Stimulated activated naive B cell treated with anti-CD40 and anti-IgM and Interleukin-4, amounts not matched to agents 10 μg/mL and 1 μg/mL and 100 μg/mL, for 72 hours (primary cell): ENCODE data around the gene ALPK1.

ENCODE experiments used
- ATAC-seq, 2 donors: fragments of 150-1000 bp; cut with Tn5 transposase; replicated peaks; 2 replicates each; pipeline ENCODE4 v1.10.0; 2021; ENCODE audit warnings: moderate library complexity in 1 of 2
- DNase-seq: peaks from one replicate; pipeline ENCODE4 v3.0.0; 2021
- H3K27ac Mint-ChIP-seq: one replicate; pipeline ENCODE4 v1.8.0; 2022; ENCODE audit warnings: mild to moderate bottlenecking, mixed read lengths
- H3K27me3 Mint-ChIP-seq, 2 donors: one replicate each; pipeline ENCODE4 v1.8.0; 2022; ENCODE audit warnings: mixed read lengths in 2 of 2
- H3K36me3 Mint-ChIP-seq, 2 donors: one replicate each; pipeline ENCODE4 v1.8.0; 2022; ENCODE audit warnings: mixed read lengths in 2 of 2, mild to moderate bottlenecking in 1 of 2
- H3K4me1 Mint-ChIP-seq, 2 donors: one replicate each; pipeline ENCODE4 v1.8.0; 2022; ENCODE audit warnings: mixed read lengths in 2 of 2, mild to moderate bottlenecking in 1 of 2
- H3K4me3 Mint-ChIP-seq, 2 donors: one replicate each; pipeline ENCODE4 v1.8.0; 2022; ENCODE audit warnings: mild to moderate bottlenecking in 2 of 2, mixed read lengths in 2 of 2, moderate library complexity in 1 of 2
- H3K9me3 Mint-ChIP-seq, 2 donors: one replicate each; pipeline ENCODE4 v1.8.0; 2022; ENCODE audit warnings: mixed read lengths in 2 of 2, mild to moderate bottlenecking in 1 of 2

ALPK1 gene

GRCh38 chr4:112328734-112329130 lies 31.6 kb downstream of the ALPK1 start:
- DNase-seq (no peak), ATAC-seq (no peak)
- no peak overlapping the region for H3K27ac Mint-ChIP-seq
- H3K36me3 Mint-ChIP-seq = peaks cover 2 to 9% of the 10 kb centered on the region in 2 donors
- H3K4me1 Mint-ChIP-seq = peaks cover 0 to 3% of the 10 kb centered on the region in 2 donors
- no peak overlapping the region for H3K4me3 Mint-ChIP-seq
- no peaks in the 10 kb centered on the region for H3K9me3 Mint-ChIP-seq
- H3K27me3 Mint-ChIP-seq = no peaks in the 10 kb centered on the region

GRCh38 chr4:112329672-112330375 lies 32.7 kb downstream of the ALPK1 start:
- H3K4me3 Mint-ChIP-seq = no peak overlapping the region
- ATAC-seq = no peak
- DNase-seq = no peak
- H3K9me3 Mint-ChIP-seq = no peaks in the 10 kb centered on the region
- peaks cover 2 to 5% of the 10 kb centered on the region in 2 donors for H3K36me3 Mint-ChIP-seq
- H3K4me1 Mint-ChIP-seq = peaks cover 0 to 3% of the 10 kb centered on the region in 2 donors
- H3K27me3 Mint-ChIP-seq = no peaks in the 10 kb centered on the region
- no peak overlapping the region for H3K27ac Mint-ChIP-seq

GRCh38 chr4:112330921-112331320 lies 33.8 kb downstream of the ALPK1 start:
- ATAC-seq = no peak
- H3K27me3 Mint-ChIP-seq = no peaks in the 10 kb centered on the region
- no peak for DNase-seq
- H3K4me1 Mint-ChIP-seq = peaks cover 0 to 3% of the 10 kb centered on the region in 2 donors
- peaks cover under 1 to 2% of the 10 kb centered on the region in 2 donors for H3K36me3 Mint-ChIP-seq
- H3K4me3 Mint-ChIP-seq = no peak overlapping the region
- H3K9me3 Mint-ChIP-seq = no peaks in the 10 kb centered on the region
- no peak overlapping the region for H3K27ac Mint-ChIP-seq

- Mint-ChIP-seq H3K27me3 (no peaks in the 10 kb centered on the region), H3K4me1 (peaks cover 0 to 3% of the 10 kb centered on the region in 2 donors), H3K4me3 (no peak overlapping the region), H3K27ac (no peak overlapping the region), H3K9me3 (no peaks in the 10 kb centered on the region), H3K36me3 (peaks cover 0 to 2% of the 10 kb centered on the region in 2 donors)
- DNase-seq (no peak), ATAC-seq (no peak)
Measured at GRCh38 chr4:112332398-112332797, 35.2 kb downstream of the ALPK1 start.

GRCh38 chr4:112340023-112340422 lies 42.9 kb downstream of the ALPK1 start:
- ATAC-seq (no peak), DNase-seq (no peak)
- H3K4me1 Mint-ChIP-seq = no peaks in the 10 kb centered on the region
- H3K9me3 Mint-ChIP-seq = no peaks in the 10 kb centered on the region
- H3K27ac Mint-ChIP-seq = no peak overlapping the region
- no peaks in the 10 kb centered on the region for H3K36me3 Mint-ChIP-seq
- H3K27me3 Mint-ChIP-seq = no peaks in the 10 kb centered on the region
- H3K4me3 Mint-ChIP-seq = no peak overlapping the region

GRCh38 chr4:112341033-112341432 lies 43.9 kb downstream of the ALPK1 start:
- Mint-ChIP-seq H3K36me3 (no peaks in the 10 kb centered on the region), H3K4me3 (no peak overlapping the region), H3K4me1 (no peaks in the 10 kb centered on the region), H3K27ac (no peak overlapping the region), H3K27me3 (no peaks in the 10 kb centered on the region), H3K9me3 (no peaks in the 10 kb centered on the region)
- ATAC-seq (no peak), DNase-seq (no peak)

- no peak overlapping the region for H3K4me3 Mint-ChIP-seq
- H3K27ac Mint-ChIP-seq = no peak overlapping the region
- H3K9me3 Mint-ChIP-seq = no peaks in the 10 kb centered on the region
- no peak for DNase-seq
- H3K4me1 Mint-ChIP-seq = no peaks in the 10 kb centered on the region
- ATAC-seq = no peak
- no peaks in the 10 kb centered on the region for H3K36me3 Mint-ChIP-seq
- H3K27me3 Mint-ChIP-seq = no peaks in the 10 kb centered on the region
Measured at GRCh38 chr4:112343330-112344080, 46.3 kb downstream of the ALPK1 start.

GRCh38 chr4:112348488-112349158 lies 51.5 kb downstream of the ALPK1 start:
- no peaks in the 10 kb centered on the region for H3K4me1 Mint-ChIP-seq
- H3K4me3 Mint-ChIP-seq = no peak overlapping the region
- peaks cover 2 to 15% of the 10 kb centered on the region in 2 donors for H3K36me3 Mint-ChIP-seq
- no peak for ATAC-seq
- no peaks in the 10 kb centered on the region for H3K9me3 Mint-ChIP-seq
- no peak overlapping the region for H3K27ac Mint-ChIP-seq
- no peaks in the 10 kb centered on the region for H3K27me3 Mint-ChIP-seq
- no peak for DNase-seq

GRCh38 chr4:112352736-112353135 lies 55.6 kb downstream of the ALPK1 start:
- Mint-ChIP-seq H3K9me3 (no peaks in the 10 kb centered on the region), H3K27ac (no peak overlapping the region), H3K36me3 (peaks cover 12 to 33% of the 10 kb centered on the region in 2 donors), H3K27me3 (no peaks in the 10 kb centered on the region), H3K4me3 (no peak overlapping the region), H3K4me1 (no peaks in the 10 kb centered on the region)
- DNase-seq (no peak), ATAC-seq (no peak)

GRCh38 chr4:112355662-112356061 lies 58.5 kb downstream of the ALPK1 start:
- peaks cover 19 to 37% of the 10 kb centered on the region in 2 donors for H3K36me3 Mint-ChIP-seq
- ATAC-seq (no peak), DNase-seq (no peak)
- H3K27me3 Mint-ChIP-seq = no peaks in the 10 kb centered on the region
- no peak overlapping the region for H3K4me3 Mint-ChIP-seq
- peaks cover under 1 to 3% of the 10 kb centered on the region in 2 donors for H3K4me1 Mint-ChIP-seq
- no peak overlapping the region for H3K27ac Mint-ChIP-seq
- peaks cover 0 to 1% of the 10 kb centered on the region in 2 donors for H3K9me3 Mint-ChIP-seq

- H3K4me3 Mint-ChIP-seq = no peak overlapping the region
- no peak for ATAC-seq
- peaks cover 33 to 49% of the 10 kb centered on the region in 2 donors for H3K36me3 Mint-ChIP-seq
- H3K27me3 Mint-ChIP-seq = no peaks in the 10 kb centered on the region
- peaks cover 4 to 8% of the 10 kb centered on the region in 2 donors for H3K9me3 Mint-ChIP-seq
- peaks cover 14 to 20% of the 10 kb centered on the region in 2 donors for H3K4me1 Mint-ChIP-seq
- H3K27ac Mint-ChIP-seq = no peak overlapping the region
- DNase-seq = no peak
Measured at GRCh38 chr4:112357453-112357852, 60.3 kb downstream of the ALPK1 start.

- peaks cover 4 to 8% of the 10 kb centered on the region in 2 donors for H3K9me3 Mint-ChIP-seq
- DNase-seq = no peak
- H3K27me3 Mint-ChIP-seq = no peaks in the 10 kb centered on the region
- H3K4me3 Mint-ChIP-seq = no peak overlapping the region
- no peak overlapping the region for H3K27ac Mint-ChIP-seq
- ATAC-seq = no peak
- peaks cover 14 to 20% of the 10 kb centered on the region in 2 donors for H3K4me1 Mint-ChIP-seq
- H3K36me3 Mint-ChIP-seq = peaks cover 31 to 47% of the 10 kb centered on the region in 2 donors
Measured at GRCh38 chr4:112357897-112358296, 60.7 kb downstream of the ALPK1 start.

- peaks cover 14 to 20% of the 10 kb centered on the region in 2 donors for H3K4me1 Mint-ChIP-seq
- H3K4me3 Mint-ChIP-seq = no peak overlapping the region
- H3K27me3 Mint-ChIP-seq = no peaks in the 10 kb centered on the region
- DNase-seq (no peak), ATAC-seq (no peak)
- peaks cover 31 to 47% of the 10 kb centered on the region in 2 donors for H3K36me3 Mint-ChIP-seq
- H3K27ac Mint-ChIP-seq = peak overlapping the region; percentile 37
- H3K9me3 Mint-ChIP-seq = peaks cover 4 to 12% of the 10 kb centered on the region in 2 donors
Measured at GRCh38 chr4:112358415-112358814, 61.2 kb downstream of the ALPK1 start.

GRCh38 chr4:112358952-112359749 lies 62.0 kb downstream of the ALPK1 start:
- Mint-ChIP-seq H3K27ac (no peak overlapping the region), H3K4me1 (peaks cover 14 to 20% of the 10 kb centered on the region in 2 donors), H3K4me3 (no peak overlapping the region), H3K36me3 (peaks cover 31 to 53% of the 10 kb centered on the region in 2 donors), H3K27me3 (no peaks in the 10 kb centered on the region), H3K9me3 (peaks cover 8 to 14% of the 10 kb centered on the region in 2 donors)
- no peak for DNase-seq
- no peak for ATAC-seq
